Activated CD4-positive, CD25-positive, alpha-beta regulatory T cell (primary cell): ENCODE measurements around the gene ITPKC.
"Not testable (repeated sequence)": the region's sequence is repeated elsewhere in the genome, so short reads cannot be mapped to it uniquely, and the experiment has no call there.

ENCODE experiments used
- DNase-seq, 4 experiments: peaks; one replicate each; lab custom pipeline; 2025; lab: John Stamatoyannopoulos, UW

ITPKC gene

GRCh38 chr19:40717325-40717879, 490 bp downstream of the ITPKC start:
- no peak for DNase-seq

- DNase-seq, result no peak
Measured at GRCh38 chr19:40717880-40718773, 1.2 kb downstream of the ITPKC start.

- no peak for DNase-seq
Measured at GRCh38 chr19:40718774-40719391, 2.0 kb downstream of the ITPKC start.

GRCh38 chr19:40719414-40719894, 2.5 kb downstream of the ITPKC start:
- DNase-seq, result no peak

GRCh38 chr19:40721140-40721486, 4.2 kb downstream of the ITPKC start:
- DNase-seq, result no peak

GRCh38 chr19:40721936-40722661, 5.2 kb downstream of the ITPKC start:
- no peak for DNase-seq

GRCh38 chr19:40723661-40724254, 6.8 kb downstream of the ITPKC start:
- DNase-seq, result no peak

GRCh38 chr19:40724315-40724714, 7.4 kb downstream of the ITPKC start:
- no peak for DNase-seq

- DNase-seq, result no peak
Measured at GRCh38 chr19:40724855-40725254, 7.9 kb downstream of the ITPKC start.

- no peak for DNase-seq
Measured at GRCh38 chr19:40726279-40726678, 9.4 kb downstream of the ITPKC start.

- DNase-seq, result not testable (repeated sequence)
Measured at GRCh38 chr19:40730065-40730464, 13.2 kb downstream of the ITPKC start.

- not testable (repeated sequence) for DNase-seq
Measured at GRCh38 chr19:40732304-40732703, 15.4 kb downstream of the ITPKC start.

GRCh38 chr19:40733149-40733548, 16.2 kb downstream of the ITPKC start:
- DNase-seq, result no peak

GRCh38 chr19:40735013-40735771, 18.3 kb downstream of the ITPKC start:
- DNase-seq, result no peak

GRCh38 chr19:40736661-40737060, 19.7 kb downstream of the ITPKC start:
- DNase-seq, result no peak

- no peak for DNase-seq
Measured at GRCh38 chr19:40737102-40737644, 20.3 kb downstream of the ITPKC start.

- DNase-seq, result no peak
Measured at GRCh38 chr19:40739030-40739839, 22.3 kb downstream of the ITPKC start.

- DNase-seq, result no peak
Measured at GRCh38 chr19:40739871-40740703, 23.2 kb downstream of the ITPKC start.

- DNase-seq, result no peak
Measured at GRCh38 chr19:40740747-40741146, 23.8 kb downstream of the ITPKC start.
